Measurements from ENCODE around the gene CS.

Gene CS

DNA sequence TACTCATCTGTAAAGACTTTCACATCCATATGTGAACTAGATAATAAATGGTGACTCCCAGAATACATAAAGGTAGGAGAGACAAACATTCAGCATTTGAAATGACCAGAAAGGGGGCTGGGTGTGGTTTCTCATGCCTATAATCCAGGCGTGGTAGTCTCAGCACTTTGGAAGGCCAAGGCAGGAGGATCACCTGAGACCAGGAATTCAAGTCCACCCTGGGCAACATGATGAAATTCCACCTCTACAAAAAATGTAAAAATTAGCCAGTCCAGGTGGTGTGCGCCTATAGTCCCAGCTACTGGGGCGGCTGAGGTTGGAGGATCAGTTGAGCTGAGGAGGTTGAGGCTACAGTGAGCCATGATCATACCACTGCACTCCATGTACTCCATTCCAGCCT is 4.1 kb upstream of the CS start:
- TF ChIP-seq ARNTL (CRISPR knock-in tag; IDR thresholded peaks at IDR 0.05; ENCODE audit: borderline replicate concordance, low read depth) (no peak), ZNF70 (CRISPR knock-in tag; IDR thresholded peaks at IDR 0.05) (no peak), ZNF8 (CRISPR knock-in tag; IDR thresholded peaks at IDR 0.05) (no peak), TCF4 (CRISPR knock-in tag; IDR thresholded peaks at IDR 0.05; ENCODE audit: borderline replicate concordance) (no peak)
- TF ChIP-seq, protein P1, sequence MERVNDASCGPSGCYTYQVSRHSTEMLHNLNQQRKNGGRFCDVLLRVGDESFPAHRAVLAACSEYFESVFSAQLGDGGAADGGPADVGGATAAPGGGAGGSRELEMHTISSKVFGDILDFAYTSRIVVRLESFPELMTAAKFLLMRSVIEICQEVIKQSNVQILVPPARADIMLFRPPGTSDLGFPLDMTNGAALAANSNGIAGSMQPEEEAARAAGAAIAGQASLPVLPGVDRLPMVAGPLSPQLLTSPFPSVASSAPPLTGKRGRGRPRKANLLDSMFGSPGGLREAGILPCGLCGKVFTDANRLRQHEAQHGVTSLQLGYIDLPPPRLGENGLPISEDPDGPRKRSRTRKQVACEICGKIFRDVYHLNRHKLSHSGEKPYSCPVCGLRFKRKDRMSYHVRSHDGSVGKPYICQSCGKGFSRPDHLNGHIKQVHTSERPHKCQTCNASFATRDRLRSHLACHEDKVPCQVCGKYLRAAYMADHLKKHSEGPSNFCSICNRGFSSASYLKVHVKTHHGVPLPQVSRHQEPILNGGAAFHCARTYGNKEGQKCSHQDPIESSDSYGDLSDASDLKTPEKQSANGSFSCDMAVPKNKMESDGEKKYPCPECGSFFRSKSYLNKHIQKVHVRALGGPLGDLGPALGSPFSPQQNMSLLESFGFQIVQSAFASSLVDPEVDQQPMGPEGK (CRISPR knock-in tag; IDR thresholded peaks at IDR 0.05; ENCODE audit: borderline replicate concordance): no peak
- TF ChIP-seq, protein P2, sequence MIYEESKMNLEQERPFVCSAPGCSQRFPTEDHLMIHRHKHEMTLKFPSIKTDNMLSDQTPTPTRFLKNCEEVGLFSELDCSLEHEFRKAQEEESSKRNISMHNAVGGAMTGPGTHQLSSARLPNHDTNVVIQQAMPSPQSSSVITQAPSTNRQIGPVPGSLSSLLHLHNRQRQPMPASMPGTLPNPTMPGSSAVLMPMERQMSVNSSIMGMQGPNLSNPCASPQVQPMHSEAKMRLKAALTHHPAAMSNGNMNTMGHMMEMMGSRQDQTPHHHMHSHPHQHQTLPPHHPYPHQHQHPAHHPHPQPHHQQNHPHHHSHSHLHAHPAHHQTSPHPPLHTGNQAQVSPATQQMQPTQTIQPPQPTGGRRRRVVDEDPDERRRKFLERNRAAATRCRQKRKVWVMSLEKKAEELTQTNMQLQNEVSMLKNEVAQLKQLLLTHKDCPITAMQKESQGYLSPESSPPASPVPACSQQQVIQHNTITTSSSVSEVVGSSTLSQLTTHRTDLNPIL (CRISPR knock-in tag; IDR thresholded peaks at IDR 0.05; ENCODE audit: low read depth): no peak
- TF ChIP-seq, protein P3, sequence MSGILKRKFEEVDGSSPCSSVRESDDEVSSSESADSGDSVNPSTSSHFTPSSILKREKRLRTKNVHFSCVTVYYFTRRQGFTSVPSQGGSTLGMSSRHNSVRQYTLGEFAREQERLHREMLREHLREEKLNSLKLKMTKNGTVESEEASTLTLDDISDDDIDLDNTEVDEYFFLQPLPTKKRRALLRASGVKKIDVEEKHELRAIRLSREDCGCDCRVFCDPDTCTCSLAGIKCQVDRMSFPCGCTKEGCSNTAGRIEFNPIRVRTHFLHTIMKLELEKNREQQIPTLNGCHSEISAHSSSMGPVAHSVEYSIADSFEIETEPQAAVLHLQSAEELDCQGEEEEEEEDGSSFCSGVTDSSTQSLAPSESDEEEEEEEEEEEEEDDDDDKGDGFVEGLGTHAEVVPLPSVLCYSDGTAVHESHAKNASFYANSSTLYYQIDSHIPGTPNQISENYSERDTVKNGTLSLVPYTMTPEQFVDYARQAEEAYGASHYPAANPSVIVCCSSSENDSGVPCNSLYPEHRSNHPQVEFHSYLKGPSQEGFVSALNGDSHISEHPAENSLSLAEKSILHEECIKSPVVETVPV (CRISPR knock-in tag; IDR thresholded peaks at IDR 0.05): no peak
- TF ChIP-seq, protein P4, sequence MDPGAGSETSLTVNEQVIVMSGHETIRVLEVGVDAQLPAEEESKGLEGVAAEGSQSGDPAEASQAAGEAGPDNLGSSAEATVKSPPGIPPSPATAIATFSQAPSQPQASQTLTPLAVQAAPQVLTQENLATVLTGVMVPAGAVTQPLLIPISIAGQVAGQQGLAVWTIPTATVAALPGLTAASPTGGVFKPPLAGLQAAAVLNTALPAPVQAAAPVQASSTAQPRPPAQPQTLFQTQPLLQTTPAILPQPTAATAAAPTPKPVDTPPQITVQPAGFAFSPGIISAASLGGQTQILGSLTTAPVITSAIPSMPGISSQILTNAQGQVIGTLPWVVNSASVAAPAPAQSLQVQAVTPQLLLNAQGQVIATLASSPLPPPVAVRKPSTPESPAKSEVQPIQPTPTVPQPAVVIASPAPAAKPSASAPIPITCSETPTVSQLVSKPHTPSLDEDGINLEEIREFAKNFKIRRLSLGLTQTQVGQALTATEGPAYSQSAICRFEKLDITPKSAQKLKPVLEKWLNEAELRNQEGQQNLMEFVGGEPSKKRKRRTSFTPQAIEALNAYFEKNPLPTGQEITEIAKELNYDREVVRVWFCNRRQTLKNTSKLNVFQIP (CRISPR knock-in tag; IDR thresholded peaks at IDR 0.05; ENCODE audit: borderline replicate concordance, low read depth): no peak
- ATAC-seq: no peak

DNA sequence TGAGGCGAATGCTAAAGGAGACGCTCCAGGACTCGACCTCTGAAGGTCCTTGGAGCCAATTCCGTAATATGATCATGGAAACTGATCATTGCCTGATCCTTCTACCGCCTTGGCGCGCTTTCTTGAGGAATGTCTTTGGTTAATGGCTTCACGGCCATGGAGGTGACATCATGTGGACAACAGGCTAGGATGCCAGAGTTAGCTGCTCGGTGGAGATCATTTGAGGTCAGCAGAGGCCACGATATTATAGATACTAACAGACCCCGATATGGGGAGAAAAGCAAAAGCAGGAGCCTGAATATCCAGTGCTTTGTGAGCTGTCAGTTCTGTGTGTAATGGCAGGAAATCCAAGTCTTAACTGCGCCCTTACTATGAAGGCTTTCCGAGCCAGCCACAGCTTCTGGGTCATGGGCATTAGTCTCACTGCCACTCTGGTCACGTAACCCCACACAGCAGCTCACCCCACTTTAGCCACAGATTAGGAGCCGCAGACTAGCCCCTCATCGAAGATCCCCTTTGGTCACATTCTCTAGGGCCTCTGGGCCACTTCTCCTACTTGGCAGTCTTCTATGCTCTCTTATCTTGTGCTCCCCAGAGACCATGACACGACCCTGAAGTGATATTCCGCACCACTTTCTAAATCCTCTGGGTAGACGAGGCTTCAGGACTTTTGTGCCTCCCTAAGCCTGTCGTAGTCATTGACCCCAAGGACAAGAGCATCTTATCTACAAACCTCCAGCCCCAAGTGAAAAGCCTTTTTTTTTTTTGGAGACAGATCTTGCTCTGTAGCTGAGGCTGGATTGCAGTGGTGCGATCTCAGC is 724 bp upstream of the CS start:
- peak; percentile 23 for ATAC-seq

DNA sequence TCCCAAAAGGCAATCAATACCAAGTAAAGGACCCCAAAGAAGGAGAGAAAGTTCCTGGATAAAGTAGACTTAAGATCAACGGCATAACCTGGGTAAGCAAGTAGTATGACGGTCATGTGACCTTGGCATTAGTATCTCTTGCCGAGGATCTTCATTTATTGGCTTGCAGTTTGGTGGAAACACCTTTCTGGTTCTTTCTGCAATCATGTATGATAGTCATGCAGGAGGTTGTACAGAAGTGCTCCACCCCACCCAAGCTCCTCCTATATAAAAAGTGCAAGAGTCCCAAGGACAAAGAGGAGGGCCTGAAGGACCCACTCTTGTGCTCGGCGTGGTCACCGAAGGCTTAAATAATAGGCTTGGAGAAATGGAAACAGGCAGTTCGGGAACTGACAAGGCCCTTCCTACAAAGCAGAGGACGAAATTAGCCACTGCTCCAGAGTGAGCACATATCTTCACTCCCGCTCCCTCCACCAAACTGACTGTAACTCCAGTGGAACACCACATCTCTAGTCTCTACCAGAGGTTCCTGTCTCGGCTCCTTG is 750 bp downstream of the CS start:
- TF ChIP-seq ZFP3 (CRISPR knock-in tag; IDR thresholded peaks at IDR 0.05): no peak
- TF ChIP-seq ZNF565 (CRISPR knock-in tag; conservative IDR thresholded peaks at IDR 0.05; ENCODE audit: low read depth): no peak
- TF ChIP-seq TCF4 (CRISPR knock-in tag; IDR thresholded peaks at IDR 0.05; ENCODE audit: borderline replicate concordance): no peak
- TF ChIP-seq, protein P3 (CRISPR knock-in tag; IDR thresholded peaks at IDR 0.05): no peak
- no peak for TF ChIP-seq PPARA (CRISPR knock-in tag; IDR thresholded peaks at IDR 0.05; ENCODE audit: borderline replicate concordance)
- no peak for TF ChIP-seq ARNTL (CRISPR knock-in tag; IDR thresholded peaks at IDR 0.05; ENCODE audit: borderline replicate concordance, low read depth)
- no peak for TF ChIP-seq SNAI2 (CRISPR knock-in tag; IDR thresholded peaks at IDR 0.05)
- TF ChIP-seq, protein P5, sequence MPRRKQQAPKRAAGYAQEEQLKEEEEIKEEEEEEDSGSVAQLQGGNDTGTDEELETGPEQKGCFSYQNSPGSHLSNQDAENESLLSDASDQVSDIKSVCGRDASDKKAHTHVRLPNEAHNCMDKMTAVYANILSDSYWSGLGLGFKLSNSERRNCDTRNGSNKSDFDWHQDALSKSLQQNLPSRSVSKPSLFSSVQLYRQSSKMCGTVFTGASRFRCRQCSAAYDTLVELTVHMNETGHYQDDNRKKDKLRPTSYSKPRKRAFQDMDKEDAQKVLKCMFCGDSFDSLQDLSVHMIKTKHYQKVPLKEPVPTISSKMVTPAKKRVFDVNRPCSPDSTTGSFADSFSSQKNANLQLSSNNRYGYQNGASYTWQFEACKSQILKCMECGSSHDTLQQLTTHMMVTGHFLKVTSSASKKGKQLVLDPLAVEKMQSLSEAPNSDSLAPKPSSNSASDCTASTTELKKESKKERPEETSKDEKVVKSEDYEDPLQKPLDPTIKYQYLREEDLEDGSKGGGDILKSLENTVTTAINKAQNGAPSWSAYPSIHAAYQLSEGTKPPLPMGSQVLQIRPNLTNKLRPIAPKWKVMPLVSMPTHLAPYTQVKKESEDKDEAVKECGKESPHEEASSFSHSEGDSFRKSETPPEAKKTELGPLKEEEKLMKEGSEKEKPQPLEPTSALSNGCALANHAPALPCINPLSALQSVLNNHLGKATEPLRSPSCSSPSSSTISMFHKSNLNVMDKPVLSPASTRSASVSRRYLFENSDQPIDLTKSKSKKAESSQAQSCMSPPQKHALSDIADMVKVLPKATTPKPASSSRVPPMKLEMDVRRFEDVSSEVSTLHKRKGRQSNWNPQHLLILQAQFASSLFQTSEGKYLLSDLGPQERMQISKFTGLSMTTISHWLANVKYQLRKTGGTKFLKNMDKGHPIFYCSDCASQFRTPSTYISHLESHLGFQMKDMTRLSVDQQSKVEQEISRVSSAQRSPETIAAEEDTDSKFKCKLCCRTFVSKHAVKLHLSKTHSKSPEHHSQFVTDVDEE (CRISPR knock-in tag; IDR thresholded peaks at IDR 0.05): no peak
- TF ChIP-seq ZNF70 (CRISPR knock-in tag; IDR thresholded peaks at IDR 0.05): no peak
- TF ChIP-seq, protein P1 (CRISPR knock-in tag; IDR thresholded peaks at IDR 0.05; ENCODE audit: borderline replicate concordance): no peak
- no peak for TF ChIP-seq ESRRG (CRISPR knock-in tag; IDR thresholded peaks at IDR 0.05)
- no peak for TF ChIP-seq RARB (CRISPR knock-in tag; IDR thresholded peaks at IDR 0.05)
- no peak for TF ChIP-seq OSR1 (CRISPR knock-in tag; IDR thresholded peaks at IDR 0.05)
- no peak for TF ChIP-seq GLIS3 (CRISPR knock-in tag; IDR thresholded peaks at IDR 0.05)
- peak; percentile 28 for ATAC-seq

More for the DNA sequence above, 724 bp upstream of the CS start:
- TF ChIP-seq ISL1 (CRISPR knock-in tag; IDR thresholded peaks at IDR 0.05) (no peak), OSR1 (CRISPR knock-in tag; IDR thresholded peaks at IDR 0.05) (no peak), BACH2 (CRISPR knock-in tag; IDR thresholded peaks at IDR 0.05; ENCODE audit: borderline replicate concordance) (no peak), SNAI2 (CRISPR knock-in tag; IDR thresholded peaks at IDR 0.05) (no peak), CSDC2 (CRISPR knock-in tag; IDR thresholded peaks at IDR 0.05) (no peak)
- TF ChIP-seq, protein P4 (CRISPR knock-in tag; IDR thresholded peaks at IDR 0.05; ENCODE audit: borderline replicate concordance, low read depth): no peak

Data from SK-N-SH treated with all-trans-retinoic acid at 6 μM for 48 hours (cell line).